ENCODE data around the gene PECR. TPM values are rescaled to one million over a fixed set of nuclear protein-coding genes. Genes with fewer than 3 reads are reported as not detected.

The PECR gene
- total and polyA plus RNA-seq, 3 donors from 2014 or later = 3.0 to 4.0 (median 3.0) TPM

GRCh38 chr2:216092646-216093045 is 11.0 kb upstream of the PECR start:
- H3K9me3 ChIP-seq = no peaks in the 10 kb centered on the region
- H3K36me3 ChIP-seq (ENCODE audit: low read depth, missing control alignments) = no peaks in the 10 kb centered on the region
- no peaks in the 10 kb centered on the region for H3K27me3 ChIP-seq
- H3K4me1 ChIP-seq = no peaks in the 10 kb centered on the region
- H3K4me3 ChIP-seq = no peak overlapping the region
- WGBS, 2 donors = 71 to 93% methylated on average over 2 of the region's 2 CpGs
- intact Hi-C loops (cut with DNase I; ENCODE audit: low total_unique reads) = no loop called here
- no peak for DNase-seq
- H3K27ac ChIP-seq = no peak overlapping the region
- TF ChIP-seq, protein P1, sequence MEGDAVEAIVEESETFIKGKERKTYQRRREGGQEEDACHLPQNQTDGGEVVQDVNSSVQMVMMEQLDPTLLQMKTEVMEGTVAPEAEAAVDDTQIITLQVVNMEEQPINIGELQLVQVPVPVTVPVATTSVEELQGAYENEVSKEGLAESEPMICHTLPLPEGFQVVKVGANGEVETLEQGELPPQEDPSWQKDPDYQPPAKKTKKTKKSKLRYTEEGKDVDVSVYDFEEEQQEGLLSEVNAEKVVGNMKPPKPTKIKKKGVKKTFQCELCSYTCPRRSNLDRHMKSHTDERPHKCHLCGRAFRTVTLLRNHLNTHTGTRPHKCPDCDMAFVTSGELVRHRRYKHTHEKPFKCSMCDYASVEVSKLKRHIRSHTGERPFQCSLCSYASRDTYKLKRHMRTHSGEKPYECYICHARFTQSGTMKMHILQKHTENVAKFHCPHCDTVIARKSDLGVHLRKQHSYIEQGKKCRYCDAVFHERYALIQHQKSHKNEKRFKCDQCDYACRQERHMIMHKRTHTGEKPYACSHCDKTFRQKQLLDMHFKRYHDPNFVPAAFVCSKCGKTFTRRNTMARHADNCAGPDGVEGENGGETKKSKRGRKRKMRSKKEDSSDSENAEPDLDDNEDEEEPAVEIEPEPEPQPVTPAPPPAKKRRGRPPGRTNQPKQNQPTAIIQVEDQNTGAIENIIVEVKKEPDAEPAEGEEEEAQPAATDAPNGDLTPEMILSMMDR (IDR thresholded peaks at IDR 0.05) = no peak
- no peak for TF ChIP-seq POLR2A (IDR thresholded peaks at IDR 0.05)

GRCh38 chr2:216090369-216090786 is 8.8 kb upstream of the PECR start:
- TF ChIP-seq, protein P1 (IDR thresholded peaks at IDR 0.05) = no peak
- TF ChIP-seq POLR2A (IDR thresholded peaks at IDR 0.05) = no peak
- 85 to 94% methylated on average over 1 of the region's 1 CpG for WGBS, 2 donors
- intact Hi-C loops (cut with DNase I; ENCODE audit: low total_unique reads) = no loop called here
- Histone ChIP-seq H3K4me1 (no peaks in the 10 kb centered on the region), H3K9me3 (no peaks in the 10 kb centered on the region), H3K27me3 (no peaks in the 10 kb centered on the region), H3K4me3 (no peak overlapping the region), H3K27ac (no peak overlapping the region), H3K36me3 (ENCODE audit: low read depth, missing control alignments) (no peaks in the 10 kb centered on the region)
- no peak for DNase-seq

DNA sequence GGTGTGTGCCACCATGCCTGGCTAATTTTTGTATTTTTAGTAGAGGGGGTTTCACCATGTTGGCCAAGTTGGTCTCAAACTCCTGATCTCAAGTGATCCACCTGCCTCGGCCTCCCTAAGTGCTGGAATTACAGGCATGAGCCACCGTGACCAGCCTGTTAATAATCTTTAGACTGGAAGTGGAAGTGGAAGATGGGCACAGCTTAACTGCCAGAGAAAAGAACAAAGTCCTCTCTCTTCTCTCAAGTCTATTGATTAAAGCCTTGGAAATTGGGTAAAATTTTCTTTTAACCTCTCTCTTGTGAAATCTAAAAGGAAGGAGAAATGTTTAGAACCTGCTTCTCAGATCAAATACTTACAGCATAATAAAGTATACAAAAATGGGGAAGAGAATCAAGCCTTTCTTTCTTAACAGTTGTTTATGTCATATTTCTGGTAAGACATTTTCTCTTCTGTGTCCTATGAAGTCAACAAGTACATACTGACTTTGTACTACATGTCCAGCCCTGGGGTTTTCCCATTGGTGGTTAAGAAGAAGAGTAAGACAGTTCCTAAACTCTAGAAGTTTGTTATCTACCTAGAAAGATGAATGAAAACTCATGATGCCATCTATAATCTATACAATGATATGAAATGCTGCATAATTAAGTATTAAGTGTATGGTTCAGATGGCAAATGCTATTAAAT is 4.7 kb upstream of the PECR start:
- no peak overlapping the region for H3K27ac ChIP-seq

GRCh38 chr2:216084547-216084946 is 2.9 kb upstream of the PECR start:
- H3K27me3 ChIP-seq = no peaks in the 10 kb centered on the region
- no peak overlapping the region for H3K27ac ChIP-seq

More for the DNA sequence above, 4.7 kb upstream of the PECR start:
- 90 to 94% methylated on average over 2 of the region's 2 CpGs for WGBS, 2 donors
- Histone ChIP-seq H3K9me3 (no peaks in the 10 kb centered on the region), H3K4me3 (no peak overlapping the region), H3K4me1 (no peaks in the 10 kb centered on the region), H3K36me3 (ENCODE audit: low read depth, missing control alignments) (no peaks in the 10 kb centered on the region), H3K27me3 (no peaks in the 10 kb centered on the region)
- intact Hi-C loops (cut with DNase I; ENCODE audit: low total_unique reads) = no loop called here
- no peak for DNase-seq
- TF ChIP-seq POLR2A (IDR thresholded peaks at IDR 0.05) = no peak
- TF ChIP-seq, protein P1 (IDR thresholded peaks at IDR 0.05) = no peak

More at GRCh38 chr2:216084547-216084946, 2.9 kb upstream of the PECR start:
- 84 to 88% methylated on average over 3 of the region's 3 CpGs for WGBS, 2 donors
- TF ChIP-seq, protein P1 (IDR thresholded peaks at IDR 0.05) = no peak
- no peak for TF ChIP-seq POLR2A (IDR thresholded peaks at IDR 0.05)
- Histone ChIP-seq H3K4me3 (no peak overlapping the region), H3K9me3 (no peaks in the 10 kb centered on the region), H3K4me1 (no peaks in the 10 kb centered on the region), H3K36me3 (ENCODE audit: low read depth, missing control alignments) (no peaks in the 10 kb centered on the region)
- intact Hi-C loops (cut with DNase I; ENCODE audit: low total_unique reads) = no loop called here
- no peak for DNase-seq
